Sigmoid colon (tissue), 7 donors: ENCODE measurements around the gene SLC17A5. TPM values are rescaled to one million over a fixed set of nuclear protein-coding genes. Genes with fewer than 3 reads are reported as not detected.
"Not testable (repeated sequence)": the region's sequence is repeated elsewhere in the genome, so short reads cannot be mapped to it uniquely, and the experiment has no call there.

Experiments used
- DNase-seq: peaks from one replicate; pipeline ENCODE4 v3.0.0-alpha.2; 2019
- H3K27ac ChIP-seq, 4 donors: fragments of 200-600 bp; sonication (generic); one replicate each; pipeline ENCODE4 v1.5.1; 2016 to 2019; ENCODE audit warnings: mild to moderate bottlenecking in 1 of 4
- H3K27me3 ChIP-seq, 3 donors: fragments of 200-600 bp; sonication (generic); one replicate each; pipeline ENCODE4 v1.5.1; 2019; ENCODE audit warnings: mild to moderate bottlenecking in 1 of 3
- H3K36me3 ChIP-seq, 4 donors: fragments of 200-600 bp; sonication (generic); one replicate each; pipeline ENCODE4 v1.5.1; 2016 to 2019
- H3K4me1 ChIP-seq, 4 donors: fragments of 200-600 bp; sonication (generic); one replicate each; pipeline ENCODE4 v1.5.1; 2017 to 2019
- H3K4me3 ChIP-seq, 4 donors: fragments of 200-600 bp; sonication (generic); one replicate each; pipeline ENCODE4 v1.5.1; 2017 to 2019; ENCODE audit warnings: mild to moderate bottlenecking in 2 of 4, moderate library complexity in 1 of 4
- H3K9me3 ChIP-seq, 4 donors: fragments of 200-600 bp in 3 of 4; sonication (generic) in 3 of 4; one replicate each; pipeline versions ENCODE4 v1.5.1 to v1.6.1; 2013 to 2019
- EP300 ChIP-seq, 4 donors: sonication (generic); formaldehyde crosslinking; IDR thresholded peaks; one replicate each; pipeline ENCODE4 v1.6.1; 2017; ENCODE audit warnings: antibody characterized with exemption in 4 of 4
- POLR2A ChIP-seq, 2 donors: fragments of 450-650 bp; IDR thresholded peaks; one replicate each; pipeline ENCODE4 v1.6.1; 2016; ENCODE audit warnings: antibody characterized with exemption in 2 of 2, mild to moderate bottlenecking in 2 of 2, moderate library complexity in 2 of 2
- POLR2AphosphoS5 ChIP-seq, 4 donors: sonication (generic); formaldehyde crosslinking; IDR thresholded peaks; one replicate each; pipeline ENCODE4 v1.6.1; 2017; ENCODE audit warnings: antibody characterized with exemption in 4 of 4
- WGBS, 2 donors: extraction: QIAGEN DNeasy Blood & Tissue Kit; methylation state at CpG; one replicate each; pipeline ENCODE4 v1.1.7; 2013; 5-methylcytosine and 5-hydroxymethylcytosine counted together
- intact Hi-C: fragments of 100-400 bp; cut with DNase I; formaldehyde crosslinking; loops from one replicate; pipeline ENCODE4 v1.15.1; 2023
- polyA plus RNA-seq, 3 donors: library from polyadenylated mRNA; stranded (reverse); fragments of 200-250 nt; gene quantifications; one replicate each; pipeline ENCODE4 v1.2.3, GENCODE V29; 2013
- total RNA-seq, 4 donors: library from RNA; depleted of rRNA; stranded (reverse); fragments of >200 nt; gene quantifications; one replicate each; pipeline ENCODE4 v1.1.0, GENCODE V29; 2016
- TF ChIP-seq, protein P1 (sequence below), 4 experiments: fragments of 450-650 bp in 3 of 4; fragments of 200-600 bp in 1 of 4; IDR thresholded peaks; one replicate each; pipeline ENCODE4 v1.5.1; 2016 to 2019; ENCODE audit warnings: antibody characterized with exemption in 4 of 4, mild to moderate bottlenecking in 3 of 4, moderate library complexity in 2 of 4
- donor health status: healthy with polysubstance abuse.
- donor health status: Bipolar disorder and iron deficiency.
- donor health status: healthy.

The SLC17A5 gene
- total and polyA plus RNA-seq, 7 donors, result 7.6 to 18.2 (median 12.7) TPM

DNA sequence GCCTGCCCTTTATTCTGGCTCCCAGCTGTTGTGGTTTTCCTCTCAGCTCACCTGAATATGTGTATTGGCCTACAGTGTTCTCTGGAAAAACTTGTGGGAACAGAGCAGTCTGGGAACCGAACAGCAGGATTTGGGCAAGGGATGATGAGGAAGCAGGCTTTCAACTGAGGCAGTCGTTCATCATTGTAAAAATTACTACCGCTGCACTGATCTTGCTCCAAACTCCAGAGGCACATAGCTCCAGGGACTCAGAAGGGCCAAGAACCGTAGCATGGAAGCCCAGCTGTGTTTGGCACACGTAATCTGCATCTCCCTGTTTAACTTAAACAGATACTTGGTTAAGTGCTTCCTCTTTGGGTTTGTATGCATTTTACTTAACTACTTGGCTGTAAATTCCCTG, 84.7 kb downstream of the SLC17A5 start:
- intact Hi-C loops, result no loop called here
- Histone ChIP-seq H3K4me1 (no peaks in the 10 kb centered on the region), H3K4me3 (no peak overlapping the region), H3K36me3 (no peaks in the 10 kb centered on the region), H3K27ac (no peak overlapping the region), H3K27me3 (no peaks in the 10 kb centered on the region), H3K9me3 (no peaks in the 10 kb centered on the region)
- 77 to 79% methylated on average over 5 of the region's 5 CpGs for WGBS, 2 donors
- TF ChIP-seq EP300 (IDR thresholded peaks at IDR 0.05), result no peak
- TF ChIP-seq POLR2A (IDR thresholded peaks at IDR 0.05), result no peak
- TF ChIP-seq, protein P1, sequence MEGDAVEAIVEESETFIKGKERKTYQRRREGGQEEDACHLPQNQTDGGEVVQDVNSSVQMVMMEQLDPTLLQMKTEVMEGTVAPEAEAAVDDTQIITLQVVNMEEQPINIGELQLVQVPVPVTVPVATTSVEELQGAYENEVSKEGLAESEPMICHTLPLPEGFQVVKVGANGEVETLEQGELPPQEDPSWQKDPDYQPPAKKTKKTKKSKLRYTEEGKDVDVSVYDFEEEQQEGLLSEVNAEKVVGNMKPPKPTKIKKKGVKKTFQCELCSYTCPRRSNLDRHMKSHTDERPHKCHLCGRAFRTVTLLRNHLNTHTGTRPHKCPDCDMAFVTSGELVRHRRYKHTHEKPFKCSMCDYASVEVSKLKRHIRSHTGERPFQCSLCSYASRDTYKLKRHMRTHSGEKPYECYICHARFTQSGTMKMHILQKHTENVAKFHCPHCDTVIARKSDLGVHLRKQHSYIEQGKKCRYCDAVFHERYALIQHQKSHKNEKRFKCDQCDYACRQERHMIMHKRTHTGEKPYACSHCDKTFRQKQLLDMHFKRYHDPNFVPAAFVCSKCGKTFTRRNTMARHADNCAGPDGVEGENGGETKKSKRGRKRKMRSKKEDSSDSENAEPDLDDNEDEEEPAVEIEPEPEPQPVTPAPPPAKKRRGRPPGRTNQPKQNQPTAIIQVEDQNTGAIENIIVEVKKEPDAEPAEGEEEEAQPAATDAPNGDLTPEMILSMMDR (IDR thresholded peaks at IDR 0.05), result no peak
- TF ChIP-seq POLR2AphosphoS5 (IDR thresholded peaks at IDR 0.05), result no peak
- DNase-seq, result no peak

DNA sequence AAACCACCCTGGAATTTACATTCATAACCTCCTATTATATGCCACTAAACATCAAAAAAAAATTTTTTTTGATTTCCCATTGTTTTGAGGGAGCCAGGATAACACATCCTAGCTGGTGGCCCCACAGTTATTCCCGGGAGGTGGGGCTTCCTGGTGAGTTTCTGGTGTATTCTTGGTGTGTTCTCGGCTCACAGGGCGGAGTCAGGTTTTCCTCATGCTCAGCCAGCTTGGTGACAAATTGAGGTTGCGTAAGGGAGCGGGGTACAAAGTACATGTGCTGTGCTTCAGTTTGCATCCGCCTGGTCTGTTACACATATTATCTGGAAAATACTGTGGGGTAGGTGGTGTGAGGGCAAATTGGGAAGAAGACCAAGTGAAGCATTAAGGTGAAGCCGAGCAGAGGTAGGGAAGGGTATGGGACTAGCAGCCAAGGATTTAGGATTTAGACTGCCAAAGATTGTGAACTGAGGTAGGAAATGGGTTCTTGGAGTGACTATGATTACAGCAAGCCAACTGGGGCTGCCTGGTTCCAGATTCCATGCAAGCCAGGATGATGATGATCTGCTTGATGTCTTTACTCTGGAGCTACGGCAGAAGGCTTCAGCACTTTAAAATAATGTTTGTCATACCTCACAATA, 86.7 kb downstream of the SLC17A5 start:
- Histone ChIP-seq H3K9me3 (no peaks in the 10 kb centered on the region), H3K4me3 (no peak overlapping the region), H3K4me1 (no peaks in the 10 kb centered on the region), H3K27ac (peak overlapping the region in 2 of 4 donors; percentile 25 to 58), H3K27me3 (no peaks in the 10 kb centered on the region), H3K36me3 (no peaks in the 10 kb centered on the region)
- DNase-seq, result peak; percentile 86
- TF ChIP-seq, protein P1 (IDR thresholded peaks at IDR 0.05), result no peak
- peak in 1 of 4 donors; percentile 57 for TF ChIP-seq POLR2AphosphoS5 (IDR thresholded peaks at IDR 0.05)
- 19 to 66% methylated on average over 8 of the region's 8 CpGs for WGBS, 2 donors
- intact Hi-C loops, result no loop called here

DNA sequence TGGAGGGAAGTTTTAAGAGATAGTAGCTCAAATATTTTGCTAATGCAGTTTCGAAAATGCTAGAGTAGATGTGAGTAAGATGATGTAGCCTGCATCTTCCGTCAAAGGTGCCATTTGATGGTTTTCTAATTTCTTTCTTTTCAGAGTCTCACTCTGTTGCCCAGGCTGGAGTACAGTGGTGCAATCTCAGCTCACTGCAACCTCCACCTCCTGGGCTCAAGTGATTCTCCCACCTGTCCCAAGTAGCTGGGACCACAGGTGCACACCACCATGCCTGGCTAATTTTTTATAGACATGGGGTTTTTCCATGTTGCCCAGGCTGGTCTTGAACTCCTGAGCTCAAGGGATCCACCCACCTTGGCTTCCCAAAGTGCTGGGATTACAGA, 87.3 kb downstream of the SLC17A5 start:
- H3K4me3 ChIP-seq, H3K27me3 ChIP-seq, H3K36me3 ChIP-seq, H3K4me1 ChIP-seq, intact Hi-C loops, DNase-seq, H3K9me3 ChIP-seq: not testable (repeated sequence)
- peak overlapping the region in 1 of 4 donors; percentile 58 for H3K27ac ChIP-seq
- WGBS, 2 donors, result 94 to 95% methylated on average over 2 of the region's 2 CpGs

DNA sequence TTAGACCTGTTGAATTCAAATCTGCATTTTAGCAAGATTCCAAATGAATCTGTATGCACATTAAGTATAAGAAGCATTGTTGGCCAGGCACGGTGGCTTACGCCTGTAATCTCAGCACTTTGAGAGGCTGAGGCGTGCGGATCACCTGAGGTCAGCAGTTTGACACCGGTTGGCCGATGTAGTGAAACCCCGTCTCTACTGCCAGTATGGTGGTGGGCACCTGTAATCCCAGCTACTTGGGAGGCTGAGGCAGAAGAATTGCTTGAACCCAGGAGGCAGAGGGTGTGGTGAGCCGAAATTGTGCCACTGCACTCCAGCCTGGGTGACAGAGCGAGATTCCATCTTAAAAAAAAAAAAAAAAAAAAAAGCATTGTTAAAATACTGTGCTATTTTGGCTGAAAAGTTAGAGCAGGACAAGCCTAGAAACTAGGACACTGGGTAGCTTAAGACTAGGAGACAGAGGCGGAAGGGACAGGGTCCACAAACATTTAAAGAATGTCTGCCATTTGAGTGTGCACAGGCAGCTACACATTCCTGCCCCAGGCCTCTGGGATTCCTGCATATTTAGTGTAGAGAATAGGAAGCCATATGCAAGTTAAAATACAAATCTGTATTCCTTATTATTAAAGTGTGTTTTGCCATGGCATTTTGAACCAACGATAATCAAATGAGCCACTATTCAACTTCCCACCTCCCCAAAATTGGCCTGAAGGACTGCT, 87.9 kb downstream of the SLC17A5 start:
- H3K9me3 ChIP-seq, result no peaks in the 10 kb centered on the region
- TF ChIP-seq, protein P1 (IDR thresholded peaks at IDR 0.05), result no peak
- no peak for TF ChIP-seq EP300 (IDR thresholded peaks at IDR 0.05)
- TF ChIP-seq POLR2A (IDR thresholded peaks at IDR 0.05), result no peak
- no peak for TF ChIP-seq POLR2AphosphoS5 (IDR thresholded peaks at IDR 0.05)
- intact Hi-C loops, result no loop called here
- no peaks in the 10 kb centered on the region for H3K4me1 ChIP-seq
- H3K27me3 ChIP-seq, result no peaks in the 10 kb centered on the region
- H3K4me3 ChIP-seq, result no peak overlapping the region
- no peaks in the 10 kb centered on the region for H3K36me3 ChIP-seq
- WGBS, 2 donors, result 95 to 98% methylated on average over 11 of the region's 11 CpGs
- H3K27ac ChIP-seq, result no peak overlapping the region
- DNase-seq, result no peak

DNA sequence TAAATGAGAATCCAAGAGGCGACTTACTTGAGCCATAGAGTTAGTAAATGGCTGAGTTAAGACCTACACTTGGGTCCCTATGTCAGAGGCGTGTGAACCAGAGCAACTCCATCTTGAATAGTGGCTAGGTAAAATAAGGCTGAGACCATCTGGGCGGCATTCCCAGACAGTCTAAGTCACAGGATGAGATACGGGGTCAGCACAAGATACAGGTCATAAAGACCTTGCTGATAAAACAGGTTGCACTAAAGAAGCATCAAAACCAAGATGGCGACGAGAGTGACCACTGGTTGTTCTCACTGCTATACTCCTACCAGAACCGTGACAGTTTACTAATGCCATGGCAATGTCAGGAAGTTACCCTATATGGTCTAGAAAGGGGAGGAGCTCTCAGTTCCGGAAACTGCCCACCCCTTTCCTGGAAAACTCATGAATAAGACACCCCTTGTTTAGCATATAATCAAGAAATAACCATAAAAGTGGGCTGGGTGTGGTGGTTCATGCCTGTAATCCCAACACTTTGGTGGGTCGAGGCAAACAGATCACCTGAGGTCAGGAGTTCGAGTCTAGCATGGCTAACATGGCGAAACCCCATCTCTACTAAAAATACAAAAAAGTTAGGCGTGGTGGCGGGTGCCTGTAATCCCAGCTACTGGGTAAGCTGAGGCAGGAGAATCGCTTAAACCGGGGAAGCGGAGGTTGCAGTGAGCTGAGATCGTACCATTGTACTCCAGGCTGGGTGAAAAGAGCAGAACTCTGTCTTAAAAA, 89.0 kb downstream of the SLC17A5 start:
- 94 to 96% methylated on average over 17 of the region's 17 CpGs for WGBS, 2 donors
- Histone ChIP-seq H3K36me3 (no peaks in the 10 kb centered on the region), H3K27ac (no peak overlapping the region), H3K4me3 (no peak overlapping the region), H3K9me3 (no peaks in the 10 kb centered on the region), H3K4me1 (peaks cover 0 to 6% (median 0%) of the 10 kb centered on the region in 4 donors), H3K27me3 (no peaks in the 10 kb centered on the region)
- DNase-seq, result no peak
- intact Hi-C loops, result no loop called here
- no peak for TF ChIP-seq POLR2AphosphoS5 (IDR thresholded peaks at IDR 0.05)
- no peak for TF ChIP-seq POLR2A (IDR thresholded peaks at IDR 0.05)
- TF ChIP-seq EP300 (IDR thresholded peaks at IDR 0.05), result no peak
- TF ChIP-seq, protein P1 (IDR thresholded peaks at IDR 0.05), result no peak
